ENCODE measurements around the gene LY6G5C.

LY6G5C gene

DNA sequence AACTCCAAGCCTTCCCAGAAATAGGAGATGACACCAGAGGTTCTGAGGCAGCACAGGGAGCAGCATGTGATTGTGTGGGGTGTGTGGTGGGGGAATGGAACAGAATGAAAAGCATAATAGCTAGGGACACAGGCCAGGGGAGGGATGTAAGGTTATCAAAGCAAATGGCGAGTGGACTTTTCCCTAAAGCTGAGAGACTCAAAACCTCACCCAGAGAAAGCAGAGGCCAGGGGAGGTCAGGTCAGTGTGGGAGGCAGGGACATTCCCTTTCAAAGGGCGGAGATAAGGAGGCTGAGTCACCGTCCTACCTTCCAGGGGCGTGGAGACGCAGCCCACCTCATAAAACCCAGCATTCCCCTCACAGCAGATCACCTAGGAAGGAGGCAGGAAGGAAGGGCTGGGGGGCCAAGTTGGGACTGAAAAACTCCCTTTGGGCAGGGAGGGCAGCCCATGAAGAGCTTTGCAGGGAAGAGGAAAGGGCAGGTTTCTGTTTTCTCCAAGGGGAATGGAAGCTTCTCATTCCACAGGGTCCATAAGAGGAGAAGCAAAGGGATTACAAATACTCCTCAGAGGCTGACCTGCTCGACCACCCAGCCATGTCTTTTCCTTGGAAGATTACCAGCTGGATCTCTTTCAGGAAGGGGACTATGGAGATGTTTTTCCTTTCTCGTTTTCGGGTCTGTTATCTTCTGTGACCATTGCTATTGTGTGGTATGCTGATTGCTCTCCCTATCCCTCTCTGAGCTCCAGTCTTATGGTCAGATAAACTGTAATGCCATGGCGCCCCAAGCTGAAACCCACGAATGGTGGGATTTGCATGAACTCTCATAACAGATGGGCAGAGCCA is 9.6 kb upstream of the LY6G5C start:
- no peak for DNase-seq

DNA sequence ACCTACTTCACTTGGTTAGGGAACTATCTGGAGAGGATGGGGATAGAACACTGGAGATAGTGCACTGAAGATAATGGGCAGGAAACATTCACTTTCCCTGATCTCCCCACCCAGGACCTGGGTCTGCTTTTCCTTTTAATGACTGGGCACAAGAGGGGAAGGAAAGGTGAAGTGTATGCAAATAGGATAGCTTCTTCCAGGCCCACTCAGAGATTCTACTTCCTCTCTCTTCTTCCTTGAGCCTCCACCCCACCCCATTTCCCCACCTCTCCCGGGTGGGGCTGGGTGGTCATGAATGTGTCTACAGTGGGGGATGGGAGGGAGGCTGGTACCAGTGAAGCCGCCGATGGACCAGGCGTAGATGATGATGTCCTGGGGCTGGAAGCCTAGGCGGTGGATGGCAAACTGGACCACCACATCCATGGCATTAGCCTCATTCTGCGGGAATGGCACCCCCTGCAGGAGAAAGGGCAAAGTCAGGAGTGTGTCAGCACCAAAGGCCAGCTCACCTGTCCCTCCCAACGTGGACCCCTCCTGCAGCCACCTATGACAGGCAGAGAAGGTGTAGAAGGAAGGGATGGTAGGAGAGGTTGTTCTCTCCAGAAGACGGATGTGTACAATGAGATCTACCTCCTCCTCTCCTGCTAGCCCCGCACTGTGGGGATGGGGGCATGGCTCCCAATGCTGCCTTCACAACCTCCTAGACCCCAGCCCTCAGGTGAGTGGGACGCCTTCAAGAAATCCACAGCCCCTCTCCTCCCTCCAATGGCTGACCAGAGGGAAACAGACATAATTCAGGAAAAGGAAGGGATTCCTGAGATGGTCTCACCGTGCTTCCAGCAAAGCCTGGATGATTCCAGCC is 8.6 kb upstream of the LY6G5C start:
- DNase-seq, result no peak

DNA sequence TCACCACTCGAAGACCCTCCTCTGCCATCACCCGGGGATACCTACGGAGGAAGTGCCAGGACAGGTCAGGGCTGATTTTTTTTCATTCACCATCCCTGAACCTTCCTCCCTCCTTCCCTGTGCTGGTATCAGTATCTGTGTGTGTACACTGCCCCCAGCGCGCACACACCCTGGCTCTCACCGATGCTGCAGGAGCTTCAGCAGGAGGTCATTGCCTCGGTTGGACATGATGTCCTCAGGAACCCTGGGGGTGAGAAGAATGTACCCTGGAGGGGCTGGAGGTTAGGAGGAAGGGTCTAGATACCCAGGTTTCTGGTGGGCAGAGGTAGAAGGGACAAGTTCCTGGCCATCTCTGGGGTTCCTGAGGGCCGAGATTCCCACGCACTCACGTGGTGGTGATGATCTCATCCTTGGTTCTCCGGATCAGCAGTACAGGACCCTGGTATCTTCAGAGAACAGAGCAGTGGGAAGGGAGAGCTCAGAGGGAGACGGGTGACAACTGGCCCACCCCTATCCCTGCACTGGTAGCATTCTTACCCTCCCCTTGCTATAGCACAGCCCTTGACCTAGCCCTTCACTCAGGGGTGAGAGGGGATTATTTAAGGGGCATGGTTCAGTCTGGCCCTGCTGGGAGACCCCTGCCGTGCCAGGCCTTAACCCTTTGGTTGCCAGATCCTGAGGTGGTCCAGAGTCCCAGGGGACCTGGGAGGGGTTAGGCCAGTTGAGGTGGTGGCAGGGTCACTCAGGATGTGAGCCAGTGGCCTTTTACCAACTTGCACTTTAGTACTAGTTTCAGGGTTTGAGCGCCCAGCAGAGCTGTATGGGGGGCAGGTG is 7.2 kb upstream of the LY6G5C start:
- no peak for DNase-seq

DNA sequence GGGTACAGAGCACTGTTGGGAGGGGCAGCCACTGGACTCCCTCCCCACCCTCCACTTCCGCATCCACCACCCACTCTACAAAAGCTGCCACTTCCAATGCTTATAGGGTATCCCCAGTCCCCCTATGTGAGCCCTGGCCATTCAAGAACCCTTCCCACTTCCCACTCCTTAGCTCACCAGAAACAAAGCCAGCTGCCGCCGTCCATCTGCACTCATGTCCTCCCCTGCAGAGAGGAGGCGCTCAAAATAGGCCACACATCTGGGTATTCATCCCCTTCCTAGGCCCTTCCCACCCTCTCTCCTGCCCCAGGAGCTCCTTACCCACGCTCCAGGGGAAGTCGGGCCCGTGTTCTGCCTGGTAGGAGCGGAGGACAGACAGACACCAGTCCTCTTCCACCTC is 6.5 kb upstream of the LY6G5C start:
- DNase-seq, result no peak

DNA sequence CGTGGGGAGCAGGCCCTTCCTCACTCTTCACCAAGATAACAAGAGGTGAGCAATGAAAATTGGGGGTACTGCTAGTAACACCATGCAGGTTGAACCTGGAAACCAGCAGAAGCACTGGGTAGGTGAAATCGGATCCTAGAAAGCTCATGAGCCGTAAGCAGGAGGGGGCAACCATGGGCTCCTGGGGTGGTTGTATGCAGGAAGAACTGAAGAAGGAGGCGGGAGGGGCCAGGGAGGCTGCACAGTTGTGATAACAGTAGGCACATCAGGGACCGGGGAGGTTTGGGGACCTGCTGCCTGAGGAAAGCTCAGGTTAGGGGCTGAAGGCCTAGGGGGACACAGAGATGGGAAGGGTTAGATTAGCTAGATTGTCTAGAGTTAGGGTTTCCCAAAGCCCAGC is 5.6 kb upstream of the LY6G5C start:
- no peak for DNase-seq

DNA sequence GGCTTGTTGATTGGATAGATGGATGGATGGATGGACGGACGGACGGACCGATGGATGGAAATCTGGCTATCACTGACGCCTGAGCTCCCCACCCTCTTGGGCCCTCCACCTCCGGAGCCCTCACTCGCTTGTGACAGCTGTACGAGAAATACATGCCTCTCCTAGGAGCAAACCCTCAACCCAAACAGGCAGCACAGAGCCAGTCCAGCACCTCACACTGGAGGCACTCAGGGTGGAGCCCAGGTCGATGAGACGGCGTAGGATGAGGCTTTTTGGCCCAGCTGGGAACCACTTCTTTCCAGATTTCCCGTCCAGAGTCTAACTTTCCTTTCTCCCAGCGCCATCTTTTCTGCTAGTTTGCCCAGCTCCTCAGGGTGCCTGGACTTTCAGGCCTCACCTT is 2.7 kb upstream of the LY6G5C start:
- no peak for DNase-seq

DNA sequence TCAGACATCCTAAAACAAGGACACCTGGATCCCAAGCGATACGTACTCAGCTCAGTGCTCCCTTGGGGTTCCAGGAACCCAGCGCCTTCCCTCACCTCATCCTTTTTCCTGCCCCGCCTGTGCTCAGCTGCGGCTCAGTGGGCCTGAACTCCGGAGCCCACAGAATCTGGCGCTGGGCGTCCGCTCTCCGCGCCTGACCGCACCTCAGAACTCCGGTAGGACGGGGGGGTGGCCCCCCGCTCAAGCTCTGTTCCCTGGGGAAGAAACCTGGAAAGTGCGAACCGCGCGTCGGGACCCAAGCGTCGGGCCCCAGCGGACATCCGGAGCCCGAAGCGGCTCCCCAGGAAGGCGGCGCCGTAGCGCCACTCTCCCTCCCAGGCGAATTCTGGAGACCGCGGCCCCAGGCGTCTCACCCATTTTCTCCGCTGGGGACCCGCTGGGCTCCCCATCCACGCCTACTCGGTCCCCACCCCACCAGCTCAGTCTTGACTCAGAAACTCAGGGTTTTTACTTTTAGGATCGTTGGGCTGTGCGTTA is 336 bp upstream of the LY6G5C start:
- peak; percentile 37 for DNase-seq

DNA sequence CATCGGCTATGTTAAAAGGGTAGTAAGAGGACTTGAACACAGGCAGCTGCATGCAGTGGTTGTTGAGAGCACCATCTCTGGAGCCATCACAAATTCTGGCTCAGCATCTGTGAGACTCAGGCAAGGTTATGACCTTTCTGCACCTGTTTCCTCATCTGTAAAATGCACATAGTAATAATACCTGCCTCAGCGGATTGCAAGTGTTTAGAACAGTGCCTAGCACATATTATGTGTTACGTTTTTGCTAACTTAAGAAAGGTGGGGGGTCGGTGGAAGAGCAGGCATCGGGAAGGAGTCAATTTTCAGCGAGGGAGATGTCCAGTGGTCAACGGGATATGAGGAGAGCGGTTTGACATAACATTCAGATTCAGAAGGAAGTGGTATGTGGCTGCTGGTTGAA is 2.9 kb downstream of the LY6G5C start:
- DNase-seq, result no peak

DNA sequence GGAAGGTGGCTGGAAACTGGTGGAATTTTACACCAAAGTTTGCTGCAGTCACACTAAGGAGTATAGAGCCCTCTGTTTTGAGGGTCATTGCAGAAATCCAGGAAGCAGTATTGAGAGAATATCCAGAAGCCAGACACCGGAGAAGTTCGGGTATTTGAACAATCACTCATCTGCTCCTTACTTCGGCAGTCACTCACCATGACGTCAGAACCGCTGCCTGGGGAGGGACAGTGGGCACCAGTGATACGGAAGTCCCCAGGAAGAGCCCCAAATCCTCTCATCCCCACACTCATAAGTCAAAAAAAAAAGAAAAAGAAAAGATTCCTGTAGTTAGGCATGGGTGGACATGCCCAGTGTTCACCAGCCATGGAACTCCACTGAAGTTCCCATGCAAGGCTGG is 4.0 kb downstream of the LY6G5C start:
- no peak for DNase-seq

DNA sequence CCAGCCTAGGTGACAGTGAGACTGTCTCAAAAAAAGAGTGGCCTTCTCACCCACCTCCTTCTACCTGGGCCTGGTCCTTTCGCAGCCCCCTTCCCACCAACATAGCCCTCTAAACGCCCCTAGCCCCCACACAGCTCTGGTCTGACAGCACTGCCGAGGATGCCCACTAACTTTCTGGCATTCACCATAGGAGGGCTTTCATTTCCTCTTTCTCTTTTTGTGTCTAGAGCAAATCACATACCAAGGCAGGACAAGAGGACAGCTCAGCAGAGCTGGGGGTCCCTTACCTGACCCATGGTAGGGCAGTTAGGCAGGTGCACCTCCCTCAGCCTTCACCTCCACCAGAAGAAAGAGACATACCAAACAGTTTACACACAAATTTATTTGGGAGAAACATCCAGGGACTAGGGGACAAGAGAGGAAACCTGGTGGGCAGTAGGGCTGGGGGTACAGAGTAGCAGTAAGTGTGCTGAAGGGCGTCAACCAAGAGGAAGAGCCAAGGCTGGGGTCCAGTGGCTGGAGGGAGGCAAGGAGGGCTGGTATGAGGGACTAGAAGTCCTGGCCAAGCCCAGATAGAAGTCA is 4.5 kb downstream of the LY6G5C start:
- no peak for DNase-seq

DNA sequence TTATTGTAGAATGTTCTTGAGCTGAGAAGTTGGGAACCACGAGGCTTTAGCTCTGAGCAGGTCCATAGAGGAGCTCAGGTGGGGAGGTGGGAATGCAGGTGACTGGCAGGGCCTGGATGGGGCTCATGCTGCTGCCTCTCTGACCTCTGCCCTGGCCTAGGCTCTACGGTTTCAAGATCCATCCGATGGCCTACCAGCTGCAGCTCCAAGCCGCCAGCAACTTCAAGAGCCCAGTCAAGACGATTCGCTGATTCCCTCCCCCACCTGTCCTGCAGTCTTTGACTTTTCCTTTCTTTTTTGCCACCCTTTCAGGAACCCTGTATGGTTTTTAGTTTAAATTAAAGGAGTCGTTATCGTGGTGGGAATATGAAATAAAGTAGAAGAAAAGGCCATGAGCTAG is 11.2 kb downstream of the LY6G5C start, which contains the start of gene LY6G5B:
Gene LY6G5B (plus strand): TSS at position 301 of the 400 bp plus-strand sequence. CDS start 975 bp downstream, outside the sequence.
- no peak for DNase-seq

DNA sequence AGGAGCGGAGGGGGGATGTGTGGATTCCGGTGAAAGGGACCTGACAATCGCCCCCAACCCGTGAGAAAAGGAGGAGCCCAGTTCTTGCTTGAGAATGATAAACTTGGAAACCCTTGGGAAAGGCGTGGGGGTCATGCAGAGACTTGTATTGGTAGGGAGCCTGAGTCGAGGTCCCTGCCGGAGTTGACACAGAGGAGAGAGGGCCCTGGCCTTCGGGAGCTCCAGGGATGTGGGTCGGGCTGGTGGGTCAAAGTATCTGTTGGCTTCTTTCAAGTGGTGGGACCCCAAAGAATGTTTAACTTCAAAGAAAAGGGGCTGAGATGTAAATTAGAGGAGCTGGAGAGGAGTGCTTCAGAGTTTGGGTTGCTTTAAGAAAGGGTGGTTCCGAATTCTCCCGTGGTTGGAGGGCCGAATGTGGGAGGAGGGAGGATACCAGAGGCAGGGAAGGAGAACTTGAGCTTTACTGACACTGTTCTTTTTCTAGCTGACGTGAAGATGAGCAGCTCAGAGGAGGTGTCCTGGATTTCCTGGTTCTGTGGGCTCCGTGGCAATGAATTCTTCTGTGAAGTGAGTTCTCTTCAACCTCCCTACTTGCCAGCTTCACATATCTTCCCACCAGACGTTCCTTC is 14.4 kb downstream of the LY6G5C start:
- no peak for DNase-seq

DNA sequence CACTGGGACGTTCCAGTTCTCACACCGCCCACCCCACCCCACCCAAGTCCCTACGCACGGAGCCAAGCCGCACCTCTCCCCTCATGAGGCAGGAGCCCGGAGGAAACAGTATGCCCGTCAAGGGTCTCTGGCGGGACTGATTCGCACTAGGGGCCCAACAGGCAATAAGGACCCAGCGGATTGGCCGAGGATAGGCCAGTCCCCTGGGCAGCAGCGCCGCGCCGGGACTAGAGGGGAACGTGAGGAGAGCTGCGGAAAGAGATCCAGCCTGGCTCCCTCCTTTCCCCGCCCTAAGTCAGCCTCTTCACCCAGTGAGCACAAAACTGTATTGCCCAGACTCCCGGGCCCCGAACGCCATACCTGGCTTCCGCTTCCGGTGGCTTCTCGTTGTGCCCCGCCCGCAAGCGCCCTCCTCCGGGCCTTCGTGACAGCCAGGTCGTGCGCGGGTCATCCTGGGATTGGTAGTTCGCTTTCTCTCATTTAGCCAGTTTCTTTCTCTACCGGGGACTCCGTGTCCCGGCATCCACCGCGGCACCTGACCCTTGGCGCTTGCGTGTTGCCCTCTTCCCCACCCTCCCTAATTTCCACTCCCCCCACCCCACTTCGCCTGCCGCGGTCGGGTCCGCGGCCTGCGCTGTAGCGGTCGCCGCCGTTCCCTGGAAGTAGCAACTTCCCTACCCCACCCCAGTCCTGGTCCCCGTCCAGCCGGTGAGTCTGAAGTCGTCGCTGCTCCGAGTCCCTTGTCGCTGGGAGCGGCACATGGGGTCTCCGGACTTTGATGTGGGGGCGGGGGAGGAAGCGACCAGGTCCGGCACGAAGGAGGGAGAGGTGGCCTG is 15.1 kb downstream of the LY6G5C start, which contains the start of gene CSNK2B:
Gene CSNK2B (plus strand): TSS at position 580 of the 836 bp plus-strand sequence. CDS start 752 bp downstream, outside the sequence.
- DNase-seq, result peak; percentile 99

DNA sequence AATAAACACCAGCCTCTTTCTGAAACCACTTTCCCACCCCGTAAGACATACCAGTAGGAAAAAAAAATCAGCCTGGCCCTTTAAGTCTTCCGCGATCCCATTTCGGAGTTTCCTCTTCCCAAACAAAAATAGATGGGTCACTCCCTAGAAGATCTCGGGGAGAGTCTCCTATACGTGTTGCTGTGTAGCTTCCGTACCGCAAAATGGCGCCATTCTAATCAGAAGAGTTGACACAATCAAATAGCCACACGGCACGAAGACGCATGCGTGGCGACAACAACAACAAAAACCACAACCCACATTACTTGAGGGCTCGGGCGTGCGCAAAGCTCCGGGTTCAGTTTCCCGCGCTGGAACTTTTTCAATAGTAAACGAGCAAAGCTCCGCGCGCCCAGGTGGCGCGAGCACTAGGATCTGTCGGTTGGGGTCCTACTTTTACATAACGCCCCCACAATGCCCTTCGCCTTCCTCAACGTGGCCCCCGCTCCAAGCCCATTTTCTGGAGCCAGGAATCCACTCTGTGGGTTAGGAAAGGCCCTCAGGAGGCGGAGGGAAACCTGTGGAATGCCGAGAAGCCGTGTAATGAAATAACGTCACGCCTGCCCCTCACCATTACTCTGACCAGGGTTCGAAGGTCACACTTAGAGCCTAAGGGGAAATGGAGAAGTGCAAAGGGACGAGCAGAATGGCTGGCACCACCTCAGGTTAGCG is 15.9 kb downstream of the LY6G5C start, which contains the start of gene GPANK1:
Gene GPANK1 (minus strand): TSS at position 208 of the 711 bp plus-strand sequence. CDS start 519 bp downstream, outside the sequence.
- peak; percentile 92 for DNase-seq

DNA sequence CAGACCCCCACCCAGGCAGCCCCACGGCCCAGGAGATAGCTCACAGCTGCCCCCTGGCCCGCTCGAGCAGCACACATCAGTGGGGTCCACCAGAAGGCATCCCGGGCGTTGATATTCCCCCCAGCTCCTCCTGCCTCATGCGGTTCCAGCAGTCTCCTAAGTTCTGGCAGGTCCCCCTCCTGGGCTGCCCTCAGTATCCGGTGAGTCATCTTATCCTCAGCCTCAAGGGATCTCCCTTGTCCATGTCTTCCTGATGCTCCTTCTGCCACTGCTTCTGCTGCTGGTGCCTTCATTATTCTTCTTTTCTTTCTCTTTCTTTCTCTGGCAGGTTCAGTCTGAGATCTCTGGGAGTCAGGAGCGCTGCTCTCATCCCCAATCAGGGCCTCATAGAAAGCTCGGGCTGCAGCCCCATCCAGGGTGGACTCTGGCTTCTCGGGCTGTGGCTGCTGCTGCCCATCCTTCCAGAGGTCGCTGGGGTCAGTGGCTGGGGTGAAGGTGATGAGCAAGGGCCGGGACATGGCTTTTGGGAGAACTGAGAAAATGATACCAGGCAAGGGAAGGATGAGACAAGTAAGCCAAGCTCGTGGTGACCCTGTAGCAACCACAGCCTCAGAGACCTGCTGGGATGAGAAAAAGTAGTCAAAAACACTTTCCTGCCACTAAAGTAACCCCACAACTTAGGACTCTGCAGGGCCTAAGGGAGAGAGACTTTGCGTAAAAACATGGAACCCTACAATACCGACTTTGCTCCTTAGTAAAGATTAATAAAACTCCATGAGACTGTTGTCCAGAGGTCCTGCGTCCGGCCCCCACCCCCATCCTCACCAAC is 16.7 kb downstream of the LY6G5C start:
- no peak for DNase-seq

DNA sequence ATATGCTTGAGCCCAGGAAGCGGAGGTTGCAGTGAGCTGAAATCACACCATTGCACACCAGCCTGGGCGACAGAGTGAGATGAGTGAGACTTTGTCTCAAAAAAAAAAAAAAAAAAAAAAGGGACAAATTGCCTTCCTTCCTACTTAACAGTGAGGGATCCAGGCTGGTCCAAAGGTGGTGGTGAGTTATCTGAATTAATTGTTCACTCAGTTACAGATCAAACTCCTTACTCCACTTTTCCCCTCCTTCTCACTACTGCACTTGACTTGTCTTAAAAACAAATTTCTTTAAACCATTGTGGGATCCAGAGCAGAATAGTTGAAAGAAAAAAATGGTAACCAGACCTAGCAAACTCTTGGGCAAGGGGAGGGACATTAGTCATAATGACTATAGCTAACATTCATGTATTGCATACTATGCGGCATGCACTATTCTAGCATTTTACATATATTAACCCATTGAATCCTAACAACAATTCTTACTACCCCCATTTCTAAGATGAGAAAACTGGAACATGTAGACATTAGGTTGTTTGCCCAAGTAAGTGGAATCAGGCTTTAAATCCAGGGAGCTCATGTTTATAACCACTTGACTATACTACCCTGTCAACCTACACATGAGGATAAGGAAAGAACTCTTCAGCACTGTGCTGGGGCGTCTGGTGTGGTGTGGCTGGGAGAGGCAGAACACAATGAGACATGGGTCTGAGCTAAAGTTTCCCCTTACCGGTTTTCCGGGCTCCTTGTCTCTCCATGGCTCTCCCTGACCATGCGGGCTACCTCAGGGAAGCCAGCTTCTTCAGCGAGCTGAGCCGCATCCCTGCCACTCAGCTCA is 17.5 kb downstream of the LY6G5C start:
- no peak for DNase-seq

DNA sequence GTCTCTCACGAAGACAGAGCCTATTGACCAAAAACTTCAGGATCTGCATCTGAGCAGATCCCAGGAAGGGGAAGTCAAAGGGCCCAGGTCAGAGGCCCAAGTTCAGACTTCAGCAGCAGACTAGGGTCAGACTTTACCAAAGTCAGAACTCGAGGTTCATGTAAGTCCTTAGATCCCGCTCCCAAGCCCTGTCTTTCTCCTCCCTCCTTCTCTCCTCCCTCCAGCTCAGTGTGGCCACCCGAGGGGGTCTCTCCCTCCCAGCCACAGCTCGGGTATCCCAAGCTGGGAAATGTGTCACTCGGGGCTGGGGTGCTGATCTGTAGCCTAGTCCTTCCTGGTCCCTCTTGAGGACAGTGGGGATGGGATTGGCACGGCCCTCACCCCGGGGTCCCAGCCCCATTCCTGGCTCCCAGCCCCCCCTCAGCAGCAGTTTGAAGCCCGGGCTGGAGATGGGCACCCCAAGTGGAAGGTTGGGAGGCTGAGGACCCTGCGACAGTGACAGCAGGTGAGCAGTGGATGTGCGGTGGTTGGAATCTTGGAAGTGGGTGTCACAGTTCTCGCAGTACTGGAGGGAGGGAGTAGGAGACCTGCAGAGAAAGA is 18.6 kb downstream of the LY6G5C start:
- no peak for DNase-seq

Measured in stimulated activated CD4-positive, alpha-beta T cell treated with anti-CD3 and anti-CD28 coated beads, Interleukin-1b, Interleukin-23, amount 100 ng/mL, for 48 hours (primary cell).